HG02610 (cell line): ENCODE measurements around the gene KRTAP10-11.
"Not testable (repeated sequence)": the region's sequence is repeated elsewhere in the genome, so short reads cannot be mapped to it uniquely, and the experiment has no call there.

ENCODE experiments used
- ATAC-seq: cut with Tn5 transposase; IDR thresholded peaks from one replicate; pipeline ENCODE4 v1.9.1; 2021; ENCODE audit warnings: mild to moderate bottlenecking, moderate library complexity; ENCODE audit not compliant: unreplicated experiment

KRTAP10-11 gene

DNA sequence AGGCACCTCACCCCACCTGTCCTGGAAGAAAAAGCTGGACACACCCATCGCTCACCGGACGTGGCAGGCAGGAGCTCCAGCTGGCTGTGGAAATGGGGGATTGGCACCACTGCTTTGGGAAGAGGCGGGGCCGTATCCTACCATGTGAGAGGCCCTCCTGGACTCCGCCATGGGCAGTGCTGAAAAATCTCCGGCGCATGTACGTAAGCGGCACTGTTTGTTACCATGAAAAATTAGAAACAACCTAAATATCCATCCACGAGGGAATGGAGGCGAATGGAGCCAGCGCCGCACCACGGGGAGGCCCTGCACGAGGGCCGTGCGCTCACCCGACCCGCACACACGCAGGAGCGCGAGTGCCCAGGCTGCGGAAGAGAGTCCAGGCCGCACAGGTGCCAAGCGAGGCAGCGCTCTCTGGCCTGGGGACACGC is 31.2 kb upstream of the KRTAP10-11 start:
- no peak for ATAC-seq

GRCh38 chr21:44615466-44615865 is 30.7 kb upstream of the KRTAP10-11 start:
- ATAC-seq: no peak

DNA sequence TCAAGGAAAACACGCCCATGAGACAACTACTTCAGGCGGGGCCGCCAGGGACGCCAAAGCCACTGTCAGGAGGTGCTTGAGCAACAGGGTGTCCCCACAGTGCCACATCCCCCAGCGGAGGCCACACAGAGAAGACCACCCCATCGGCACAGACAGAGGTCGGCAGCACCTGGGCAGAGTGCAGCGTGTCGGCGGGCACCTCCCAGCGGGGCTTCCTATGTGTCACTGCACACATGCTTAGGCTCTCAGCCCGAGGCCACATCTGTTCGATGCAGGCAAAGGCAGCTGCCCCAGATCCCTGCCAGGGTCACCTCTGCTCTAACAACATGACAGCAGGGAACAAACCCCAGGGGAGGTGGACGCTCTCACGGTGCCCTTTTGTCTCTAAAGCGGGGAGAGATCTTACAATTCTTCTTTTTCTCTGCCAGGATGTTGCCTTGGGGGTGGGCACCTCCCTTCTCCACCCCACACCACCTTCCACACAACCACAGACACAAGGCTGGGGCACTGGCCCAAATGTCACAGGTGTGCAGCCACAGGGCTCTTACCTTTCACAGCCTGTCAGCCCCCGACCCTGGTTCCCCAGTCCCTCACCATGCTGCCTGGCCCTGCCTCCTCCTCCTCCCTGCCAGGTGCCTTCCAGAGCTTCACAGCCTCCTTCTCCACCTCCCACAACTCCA is 30.2 kb upstream of the KRTAP10-11 start:
- ATAC-seq: no peak

- ATAC-seq: no peak
Observed at GRCh38 chr21:44616591-44616926, 29.7 kb upstream of the KRTAP10-11 start.

DNA sequence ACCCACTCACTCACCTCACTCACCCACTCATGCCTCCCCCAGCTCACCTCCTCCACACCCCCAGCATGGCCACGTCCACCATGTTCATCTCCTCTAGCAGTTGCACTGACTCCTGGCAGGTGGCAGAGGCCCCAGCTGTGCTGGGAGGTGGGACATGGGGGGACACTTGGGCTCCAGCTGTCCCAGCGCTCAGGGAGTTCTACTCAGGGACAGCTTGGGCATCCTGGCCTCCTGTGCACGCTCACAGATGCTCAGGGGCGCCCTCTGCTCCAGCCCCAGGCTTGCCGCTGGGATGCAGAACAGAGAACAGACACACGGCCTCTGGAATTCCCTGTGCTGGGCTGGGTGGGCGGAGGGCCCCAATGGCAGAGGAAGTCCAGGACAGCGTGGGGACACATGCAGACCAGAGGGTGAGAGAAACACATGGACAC is 29.1 kb upstream of the KRTAP10-11 start:
- ATAC-seq: no peak

DNA sequence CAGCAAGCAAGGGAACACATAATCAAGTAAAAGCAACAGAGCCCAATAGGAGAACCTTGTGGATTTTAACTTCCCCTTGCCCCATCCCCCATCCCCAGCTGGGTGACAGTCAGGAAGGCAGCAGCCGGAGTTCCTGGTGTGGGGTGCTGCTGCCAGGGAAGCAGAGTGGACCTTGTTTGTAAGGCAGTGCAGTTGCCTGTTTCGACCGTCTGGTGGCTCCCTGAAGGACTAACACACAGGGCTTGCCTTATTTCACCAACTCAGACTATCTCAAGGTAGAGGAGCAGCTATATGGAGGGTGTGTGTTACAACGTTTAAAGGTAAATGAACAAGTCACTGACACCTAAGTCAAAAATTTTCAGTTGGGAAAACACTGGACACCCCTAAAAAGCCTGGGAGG is 27.7 kb upstream of the KRTAP10-11 start:
- no peak for ATAC-seq

DNA sequence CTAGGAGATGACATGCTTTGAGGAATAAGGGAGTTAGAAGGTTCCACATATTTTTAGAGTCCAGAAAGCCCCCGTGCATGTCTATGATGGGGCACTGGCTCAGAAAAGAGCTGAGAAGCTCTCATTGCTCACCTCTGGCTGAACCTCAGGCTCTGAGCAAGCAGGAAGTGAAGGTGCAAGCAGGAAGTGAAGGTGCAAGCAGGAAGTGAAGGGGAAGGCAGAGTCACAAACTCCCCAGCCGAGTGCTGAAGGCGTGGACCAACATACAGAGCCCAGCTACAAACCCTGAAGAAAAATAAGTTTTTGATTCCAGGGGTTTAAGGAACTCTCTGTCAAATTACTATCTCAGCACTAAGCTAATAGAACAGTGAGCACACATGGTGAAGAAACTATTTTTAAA is 27.3 kb upstream of the KRTAP10-11 start:
- ATAC-seq: no peak

DNA sequence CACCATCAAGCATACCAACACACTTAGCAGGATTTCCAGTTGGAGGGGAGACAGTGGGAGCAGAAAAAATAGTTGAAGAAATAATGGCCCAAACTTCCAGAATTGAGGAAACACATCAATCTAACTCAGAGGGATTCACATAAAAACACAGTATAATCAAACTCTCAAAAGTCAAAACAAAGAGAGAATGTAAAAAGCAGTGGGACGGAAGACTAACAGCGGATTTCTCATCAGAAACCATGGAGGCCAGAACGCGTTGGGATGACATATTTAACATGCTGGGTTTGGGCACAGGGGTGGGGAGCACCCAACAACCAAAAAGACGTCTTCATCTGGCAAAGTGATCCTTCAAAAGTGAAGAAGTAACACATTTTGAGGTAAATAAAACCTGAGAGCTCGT is 26.3 kb upstream of the KRTAP10-11 start:
- no peak for ATAC-seq

DNA sequence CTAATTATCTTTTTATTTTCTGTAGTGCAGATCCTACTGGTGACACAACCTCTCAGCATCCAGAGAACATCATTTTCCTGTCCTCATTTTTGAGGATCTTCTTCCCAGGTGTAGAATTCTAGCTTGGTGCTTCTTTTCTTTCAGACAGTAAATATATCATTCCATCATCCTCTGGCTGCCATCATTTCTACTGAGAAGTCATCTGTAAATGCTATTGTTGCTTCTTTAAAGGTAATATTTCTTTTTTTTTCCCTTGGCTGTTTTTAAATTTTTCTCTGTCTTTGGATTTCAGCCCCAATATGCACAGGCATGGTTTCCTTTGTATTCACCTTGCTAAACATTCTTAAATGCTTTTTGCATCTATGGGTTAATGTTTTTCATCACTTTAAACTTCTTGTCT is 22.6 kb upstream of the KRTAP10-11 start:
- no peak for ATAC-seq

DNA sequence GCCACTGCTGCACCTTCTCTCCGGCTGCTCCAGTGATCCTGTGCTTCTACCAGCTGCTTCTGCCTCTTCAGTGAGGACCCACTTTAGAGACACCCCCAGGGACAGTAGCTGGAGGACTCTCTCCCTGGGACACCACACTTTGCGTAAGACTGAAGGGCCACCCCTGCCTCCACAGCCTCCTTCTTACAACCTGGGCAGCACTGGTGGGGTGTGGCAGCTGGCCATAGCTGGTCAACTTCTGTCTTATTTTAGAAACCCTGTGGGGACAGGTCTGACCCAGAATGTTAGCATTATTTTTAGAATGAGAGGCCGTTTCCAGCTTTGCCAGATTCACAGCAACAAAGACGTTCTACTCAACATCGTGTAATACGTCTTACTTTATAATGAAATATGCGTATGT is 20.5 kb upstream of the KRTAP10-11 start:
- no peak for ATAC-seq

- no peak for ATAC-seq
Observed at GRCh38 chr21:44626262-44626661, 20.0 kb upstream of the KRTAP10-11 start.

- ATAC-seq: no peak
Observed at GRCh38 chr21:44626673-44627143, 19.5 kb upstream of the KRTAP10-11 start, which contains the start of gene KRTAP10-9. KRTAP10-9 (plus strand) TSS chr21:44627093; CDS start chr21:44627172, 79 bp downstream.

GRCh38 chr21:44627181-44627822 is 18.9 kb upstream of the KRTAP10-11 start:
- ATAC-seq: not testable (repeated sequence)

GRCh38 chr21:44627831-44628233 is 18.4 kb upstream of the KRTAP10-11 start:
- not testable (repeated sequence) for ATAC-seq

DNA sequence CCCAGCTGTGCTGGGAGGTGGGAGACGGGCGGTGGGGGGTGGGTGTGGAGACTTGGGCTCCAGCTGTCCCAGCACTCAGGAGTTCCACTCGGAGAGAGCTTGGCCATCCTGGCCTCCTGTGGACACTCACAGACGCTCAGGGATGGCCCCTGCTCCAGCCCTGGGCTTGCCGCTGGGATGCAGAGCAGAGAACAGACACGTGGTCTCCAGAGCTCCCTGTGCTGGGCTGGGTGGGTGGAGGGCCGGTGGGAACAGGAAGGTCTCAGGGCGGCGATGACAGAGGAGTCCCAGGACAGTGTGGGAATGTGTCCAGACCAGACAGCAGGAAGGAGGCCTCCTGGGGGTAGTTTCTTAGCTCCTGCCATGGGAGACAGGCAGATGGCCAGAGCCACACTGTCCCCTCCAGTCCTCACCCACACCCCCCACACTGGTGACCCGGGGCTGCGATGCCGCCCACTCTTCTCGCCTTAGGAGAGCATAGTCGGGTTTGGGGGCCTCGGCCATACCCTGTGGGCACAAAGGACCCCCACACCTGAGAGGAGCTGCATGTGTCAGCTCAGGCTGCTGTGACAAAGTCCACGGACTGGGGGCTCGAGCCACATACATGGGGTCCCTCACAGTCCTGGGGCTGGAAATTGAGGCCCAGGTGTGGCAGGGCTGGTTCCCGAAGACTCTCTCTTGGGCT is 17.4 kb upstream of the KRTAP10-11 start:
- no peak for ATAC-seq

- no peak for ATAC-seq
Observed at GRCh38 chr21:44630440-44630839, 15.8 kb upstream of the KRTAP10-11 start.

DNA sequence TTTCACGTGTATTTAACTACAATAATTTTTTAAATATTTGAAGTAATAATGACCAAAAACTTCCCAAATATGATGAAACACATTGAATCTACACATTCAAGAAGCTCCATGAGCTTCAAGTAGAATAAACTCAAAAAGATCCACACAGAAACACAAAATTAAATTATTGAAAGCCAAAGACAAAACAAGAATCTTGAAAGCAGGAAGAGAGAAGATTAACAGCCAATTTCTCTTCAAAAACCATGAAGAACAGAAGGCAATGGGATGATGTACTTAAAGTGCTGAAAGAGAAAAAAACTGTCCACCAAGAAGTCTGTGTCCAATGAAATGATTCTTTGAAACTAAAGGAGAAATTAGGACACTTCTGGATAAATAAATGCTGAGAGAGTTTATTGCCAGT is 14.1 kb upstream of the KRTAP10-11 start:
- ATAC-seq: no peak

DNA sequence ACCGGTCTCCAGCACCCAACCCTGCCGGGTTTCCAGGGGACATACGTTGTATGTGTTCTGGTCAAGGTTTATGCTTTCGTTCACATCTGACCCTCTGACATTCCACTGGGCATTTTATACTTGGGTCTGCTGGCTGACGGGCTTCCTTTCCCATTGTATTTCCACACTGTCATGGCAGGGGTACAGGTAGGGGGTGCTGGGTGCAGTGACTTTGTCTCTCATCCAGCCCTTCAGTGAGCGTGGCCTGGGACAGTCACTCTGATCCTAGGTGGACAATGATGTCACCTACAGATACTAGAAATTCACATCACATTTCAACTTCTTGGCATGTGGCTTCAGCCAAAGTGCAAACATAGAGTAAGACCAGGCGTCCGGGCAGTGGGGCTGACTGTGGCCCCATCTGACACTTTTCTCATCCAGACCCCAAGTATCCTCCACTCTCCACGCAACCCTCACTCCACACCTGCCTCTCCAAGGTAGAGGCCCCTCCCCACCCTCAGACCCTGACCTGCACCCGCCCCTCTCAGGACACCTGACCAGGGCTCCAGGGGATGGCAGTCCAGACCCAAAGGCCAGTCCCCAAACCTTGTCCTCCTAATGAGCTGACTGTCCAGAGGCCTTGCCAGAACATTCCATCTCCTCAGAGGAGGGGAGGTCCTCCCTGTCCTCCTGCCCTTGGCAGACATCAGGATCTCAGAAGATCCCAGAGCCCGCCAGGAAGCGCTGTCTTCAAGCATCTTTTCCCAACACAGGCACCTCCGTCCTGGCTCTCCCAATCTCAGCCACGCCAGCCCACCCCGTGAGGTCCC is 9.8 kb upstream of the KRTAP10-11 start:
- no peak for ATAC-seq

GRCh38 chr21:44637018-44637850 is 9.0 kb upstream of the KRTAP10-11 start, which contains the start of gene KRTAP10-10:
KRTAP10-10 (plus strand) TSS chr21:44637356; CDS start chr21:44637418, 62 bp downstream.
- no peak for ATAC-seq

GRCh38 chr21:44637851-44638348 is 8.3 kb upstream of the KRTAP10-11 start:
- ATAC-seq: not testable (repeated sequence)
